ENCODE measurements around the gene FABP6. TPM values are rescaled to one million over a fixed set of nuclear protein-coding genes. Genes with fewer than 3 reads are reported as not detected.

The FABP6 gene
- total RNA-seq, 1 experiment from 2014 or later = 5.7 TPM

DNA sequence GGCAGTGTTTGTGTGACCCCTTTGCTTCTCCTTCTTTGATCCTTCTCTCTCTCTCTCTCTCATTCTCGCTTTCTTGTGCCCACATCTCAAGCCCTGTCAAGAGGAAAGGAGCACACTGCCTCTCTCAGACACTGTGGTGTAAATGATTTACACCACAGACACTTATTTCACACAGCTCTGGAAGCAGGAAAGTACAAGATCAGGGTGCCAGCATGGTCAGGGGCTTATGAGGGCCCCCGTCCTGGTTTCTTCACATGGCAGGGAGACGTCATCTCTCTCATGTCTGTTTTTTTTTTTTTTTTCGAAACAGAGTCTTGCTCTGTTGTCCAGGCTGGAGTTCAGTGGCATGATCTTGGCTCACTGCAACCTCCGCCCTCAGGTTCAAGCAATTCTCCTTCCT, 6.4 kb downstream of the FABP6 start:
- ChIA-PET CTCF (no interaction called here), POLR2A (ENCODE audit: unreplicated experiment) (no interaction called here)
- no peak overlapping the region for H3K27ac ChIP-seq
- DNase-seq = no peak
- intact Hi-C loops (cut with micrococcal nuclease; ENCODE audit: unreplicated experiment) = no loop called here
- H3K79me2 ChIP-seq (ENCODE audit: low read depth) = no peaks in the 10 kb centered on the region
- TF ChIP-seq EZH2 (IDR thresholded peaks at IDR 0.05; ENCODE audit: low read depth) = no peak
- TF ChIP-seq, protein P1, sequence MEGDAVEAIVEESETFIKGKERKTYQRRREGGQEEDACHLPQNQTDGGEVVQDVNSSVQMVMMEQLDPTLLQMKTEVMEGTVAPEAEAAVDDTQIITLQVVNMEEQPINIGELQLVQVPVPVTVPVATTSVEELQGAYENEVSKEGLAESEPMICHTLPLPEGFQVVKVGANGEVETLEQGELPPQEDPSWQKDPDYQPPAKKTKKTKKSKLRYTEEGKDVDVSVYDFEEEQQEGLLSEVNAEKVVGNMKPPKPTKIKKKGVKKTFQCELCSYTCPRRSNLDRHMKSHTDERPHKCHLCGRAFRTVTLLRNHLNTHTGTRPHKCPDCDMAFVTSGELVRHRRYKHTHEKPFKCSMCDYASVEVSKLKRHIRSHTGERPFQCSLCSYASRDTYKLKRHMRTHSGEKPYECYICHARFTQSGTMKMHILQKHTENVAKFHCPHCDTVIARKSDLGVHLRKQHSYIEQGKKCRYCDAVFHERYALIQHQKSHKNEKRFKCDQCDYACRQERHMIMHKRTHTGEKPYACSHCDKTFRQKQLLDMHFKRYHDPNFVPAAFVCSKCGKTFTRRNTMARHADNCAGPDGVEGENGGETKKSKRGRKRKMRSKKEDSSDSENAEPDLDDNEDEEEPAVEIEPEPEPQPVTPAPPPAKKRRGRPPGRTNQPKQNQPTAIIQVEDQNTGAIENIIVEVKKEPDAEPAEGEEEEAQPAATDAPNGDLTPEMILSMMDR (conservative IDR thresholded peaks at IDR 0.05) = no peak
- H2AFZ ChIP-seq = no peak overlapping the region
- H3K4me2 ChIP-seq = no peak overlapping the region
- no peaks in the 10 kb centered on the region for H3K27me3 ChIP-seq (ENCODE audit: insufficient read depth, low read depth)
- H3K4me3 ChIP-seq = no peak overlapping the region
- H3F3A ChIP-seq (ENCODE audit: insufficient read depth, low read depth) = no peaks in the 10 kb centered on the region
- H3K36me3 ChIP-seq (ENCODE audit: low read depth) = no peaks in the 10 kb centered on the region
- no TSS peak for BruUV-seq (replicated peaks)
- no peaks in the 10 kb centered on the region for H3K9me2 ChIP-seq (ENCODE audit: insufficient read depth)
- 0 out of 2 replicates have a peak, but pooled peaks cover 6% of the 10 kb centered on the region for H3K4me1 ChIP-seq (replicated peaks; ENCODE audit: insufficient read depth)
- H4K20me1 ChIP-seq (ENCODE audit: insufficient read depth) = no peaks in the 10 kb centered on the region
- H3K9me3 ChIP-seq (ENCODE audit: insufficient read depth, low read depth) = no peaks in the 10 kb centered on the region

DNA sequence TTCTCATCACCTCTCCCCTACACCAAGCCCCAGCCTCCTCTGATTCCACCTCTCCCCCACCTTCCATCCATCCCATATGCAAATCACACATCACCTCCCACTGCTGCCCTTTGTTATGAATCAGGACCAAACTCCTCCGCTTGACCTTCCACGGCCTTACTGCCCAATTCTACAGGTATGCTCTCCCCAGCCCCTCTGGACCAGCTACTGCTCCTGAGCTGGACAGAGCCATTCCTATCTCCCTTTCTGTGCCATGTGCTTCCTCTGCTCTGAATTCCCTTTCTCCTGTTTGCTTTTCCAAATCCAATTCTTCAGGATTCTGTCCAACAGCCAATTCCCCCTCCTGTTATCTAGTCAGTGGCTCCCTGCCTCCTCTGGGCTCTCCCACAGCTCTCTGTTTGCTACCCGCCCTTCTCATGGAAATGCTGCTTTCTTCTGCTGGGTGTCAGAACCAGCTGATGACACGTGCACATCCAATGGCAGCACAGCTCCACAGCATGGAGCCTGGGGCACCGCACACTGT, 8.3 kb downstream of the FABP6 start:
- Histone ChIP-seq H3K4me1 (replicated peaks; ENCODE audit: insufficient read depth) (no peaks in the 10 kb centered on the region), H4K20me1 (ENCODE audit: insufficient read depth) (no peaks in the 10 kb centered on the region), H3F3A (ENCODE audit: insufficient read depth, low read depth) (no peaks in the 10 kb centered on the region), H2AFZ (no peak overlapping the region), H3K79me2 (ENCODE audit: low read depth) (no peaks in the 10 kb centered on the region), H3K4me3 (no peak overlapping the region), H3K9me3 (ENCODE audit: insufficient read depth, low read depth) (no peaks in the 10 kb centered on the region), H3K27me3 (ENCODE audit: insufficient read depth, low read depth) (no peaks in the 10 kb centered on the region), H3K36me3 (ENCODE audit: low read depth) (no peaks in the 10 kb centered on the region), H3K27ac (no peak overlapping the region), H3K9me2 (ENCODE audit: insufficient read depth) (no peaks in the 10 kb centered on the region), H3K4me2 (no peak overlapping the region)
- CTCF ChIA-PET = no interaction called here
- no TSS peak for BruUV-seq (replicated peaks)
- TF ChIP-seq, protein P1 (conservative IDR thresholded peaks at IDR 0.05) = no peak
- no peak for TF ChIP-seq EZH2 (IDR thresholded peaks at IDR 0.05; ENCODE audit: low read depth)
- POLR2A ChIA-PET (ENCODE audit: unreplicated experiment) = no interaction called here
- no peak for DNase-seq
- intact Hi-C loops (cut with micrococcal nuclease; ENCODE audit: unreplicated experiment) = no loop called here

DNA sequence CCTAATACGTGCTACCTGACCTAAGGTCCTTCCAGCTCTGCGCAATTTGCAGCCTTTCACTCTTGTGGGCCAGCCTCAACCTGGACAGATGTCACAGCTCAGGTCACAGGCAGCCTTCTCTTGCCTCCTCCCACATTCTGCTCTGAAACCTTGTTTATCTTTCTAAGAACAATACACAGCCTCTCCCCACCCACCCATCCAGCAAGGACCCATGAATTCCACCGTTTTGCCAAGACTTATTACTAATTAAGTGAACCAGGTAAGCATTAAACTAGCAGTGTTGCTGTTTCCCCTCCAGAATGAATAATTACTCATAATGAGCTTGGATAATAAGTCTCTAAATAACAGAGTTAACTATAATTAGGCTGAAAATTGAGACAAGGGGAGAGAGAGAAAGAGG, 11.0 kb downstream of the FABP6 start:
- Histone ChIP-seq H3K36me3 (ENCODE audit: low read depth) (no peaks in the 10 kb centered on the region), H4K20me1 (ENCODE audit: insufficient read depth) (no peaks in the 10 kb centered on the region), H3K27ac (no peak overlapping the region), H3K4me1 (replicated peaks; ENCODE audit: insufficient read depth) (no peaks in the 10 kb centered on the region), H3K9me2 (ENCODE audit: insufficient read depth) (no peaks in the 10 kb centered on the region), H3K4me2 (no peak overlapping the region), H3K4me3 (no peak overlapping the region), H3F3A (ENCODE audit: insufficient read depth, low read depth) (no peaks in the 10 kb centered on the region), H2AFZ (no peak overlapping the region), H3K79me2 (ENCODE audit: low read depth) (no peaks in the 10 kb centered on the region), H3K27me3 (ENCODE audit: insufficient read depth, low read depth) (no peaks in the 10 kb centered on the region), H3K9me3 (ENCODE audit: insufficient read depth, low read depth) (no peaks in the 10 kb centered on the region)
- ChIA-PET POLR2A (ENCODE audit: unreplicated experiment) (interaction anchor here (0.6 kb wide), 1 partner anchor 105 kb away, joined by 3 read pairs; no protein-coding TSS in a partner anchor), CTCF (interaction anchor here (1.1 kb wide), 1 partner anchor 219 kb away, joined by 3 read pairs; no protein-coding TSS in a partner anchor)
- DNase-seq = no peak
- intact Hi-C loops (cut with micrococcal nuclease; ENCODE audit: unreplicated experiment) = no loop called here
- TF ChIP-seq EZH2 (IDR thresholded peaks at IDR 0.05; ENCODE audit: low read depth) = no peak
- TF ChIP-seq, protein P1 (conservative IDR thresholded peaks at IDR 0.05) = no peak
- no TSS peak for BruUV-seq (replicated peaks)

All from PC-9 (cell line).